ENCODE measurements around the gene ZNF177.
"Not testable (repeated sequence)": the region's sequence is repeated elsewhere in the genome, so short reads cannot be mapped to it uniquely, and the experiment has no call there.

ZNF177 gene
- 0 reads per million in 2 donors for total RNA-seq

GRCh38 chr19:9362905-9363304 lies at the start of gene ZNF177:
ZNF177 (plus strand) TSS chr19:9363013; CDS start chr19:9378312, 15,299 bp downstream.
- no peak for DNase-seq

- DNase-seq, result no peak
These were observed 49.1 kb upstream of the ZNF177 start for GRCh38 chr19:9313756-9314155.

GRCh38 chr19:9321338-9321737 lies 41.5 kb upstream of the ZNF177 start:
- no peak for DNase-seq

- DNase-seq, result not testable (repeated sequence)
These were observed 41.1 kb upstream of the ZNF177 start for GRCh38 chr19:9321756-9322155.

- DNase-seq, result not testable (repeated sequence)
These were observed 40.6 kb upstream of the ZNF177 start for GRCh38 chr19:9322201-9322600.

- DNase-seq, result peak in 3 of 5 experiments; percentile 11 to 89 (median 32)
These were observed 39.3 kb upstream of the ZNF177 start for GRCh38 chr19:9323557-9323918.

GRCh38 chr19:9323919-9324583 lies 38.8 kb upstream of the ZNF177 start, which contains the start of gene ZNF559:
ZNF559 (plus strand) TSS chr19:9324179; CDS start chr19:9338550, 14,371 bp downstream.
- peak; percentile 91 to 97 (median 94) for DNase-seq

GRCh38 chr19:9324584-9324962 lies 38.2 kb upstream of the ZNF177 start:
- no peak for DNase-seq

- no peak for DNase-seq
These were observed 32.8 kb upstream of the ZNF177 start for GRCh38 chr19:9329999-9330398.

- no peak for DNase-seq
These were observed 20.1 kb upstream of the ZNF177 start for GRCh38 chr19:9342610-9343304.

- no peak for DNase-seq
These were observed 17.8 kb upstream of the ZNF177 start for GRCh38 chr19:9345005-9345404.

GRCh38 chr19:9348253-9348652 lies 14.6 kb upstream of the ZNF177 start:
- DNase-seq, result no peak

- DNase-seq, result no peak
These were observed 14.1 kb upstream of the ZNF177 start for GRCh38 chr19:9348671-9349070.

GRCh38 chr19:9352505-9352904 lies 10.3 kb upstream of the ZNF177 start:
- no peak for DNase-seq

GRCh38 chr19:9353011-9353410 lies 9.8 kb upstream of the ZNF177 start:
- DNase-seq, result no peak

GRCh38 chr19:9354651-9355050 lies 8.2 kb upstream of the ZNF177 start:
- DNase-seq, result no peak

- DNase-seq, result no peak
These were observed 8.2 kb downstream of the ZNF177 start for GRCh38 chr19:9370738-9371619.

GRCh38 chr19:9381361-9381785 lies 18.6 kb downstream of the ZNF177 start:
- DNase-seq, result no peak

GRCh38 chr19:9406798-9407352 lies 44.1 kb downstream of the ZNF177 start:
- peak in 4 of 5 experiments; percentile 1 to 56 (median 8) for DNase-seq

- DNase-seq, result no peak
These were observed 45.0 kb downstream of the ZNF177 start for GRCh38 chr19:9407827-9408226.

GRCh38 chr19:9413240-9413954 lies 50.6 kb downstream of the ZNF177 start:
- no peak for DNase-seq

- no peak for DNase-seq
These were observed 65.1 kb downstream of the ZNF177 start for GRCh38 chr19:9427941-9428340.

Data from T-helper 2 cell (primary cell).